NCI-H2107 treated with DMSO at 0.1 percent for 48 hours (cell line): ENCODE results near the gene SF3B3.
A peak's percentile ranks its signal among the peaks of the same experiment; 100 is the strongest.
"Not testable (repeated sequence)": the region's sequence is repeated elsewhere in the genome, so short reads cannot be mapped to it uniquely, and the experiment has no call there.

Source experiments
- DNase-seq: peaks from one replicate; lab custom pipeline; 2025; ENCODE audit not compliant: unreplicated experiment; lab: John Stamatoyannopoulos, UW

Gene SF3B3

DNA sequence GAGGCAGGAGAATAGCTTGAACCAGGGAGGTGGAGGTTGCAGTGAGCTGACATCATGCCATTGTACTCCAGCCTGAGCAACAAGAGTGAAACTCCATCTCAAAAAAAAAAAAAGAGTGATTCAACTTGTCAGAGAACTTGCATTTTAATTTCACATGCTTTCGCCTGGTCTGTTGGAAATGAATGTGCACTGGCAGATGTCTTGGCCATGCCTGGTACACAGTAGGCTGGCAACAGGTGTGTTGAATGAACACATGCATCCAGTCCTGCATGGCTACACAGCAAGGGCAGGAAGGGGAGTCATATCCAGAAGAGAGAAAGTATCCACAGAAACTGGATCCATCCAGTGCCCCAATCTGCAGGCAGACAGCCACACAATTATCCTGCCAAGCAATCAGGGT is 11.8 kb upstream of the SF3B3 start:
- DNase-seq: no peak

DNA sequence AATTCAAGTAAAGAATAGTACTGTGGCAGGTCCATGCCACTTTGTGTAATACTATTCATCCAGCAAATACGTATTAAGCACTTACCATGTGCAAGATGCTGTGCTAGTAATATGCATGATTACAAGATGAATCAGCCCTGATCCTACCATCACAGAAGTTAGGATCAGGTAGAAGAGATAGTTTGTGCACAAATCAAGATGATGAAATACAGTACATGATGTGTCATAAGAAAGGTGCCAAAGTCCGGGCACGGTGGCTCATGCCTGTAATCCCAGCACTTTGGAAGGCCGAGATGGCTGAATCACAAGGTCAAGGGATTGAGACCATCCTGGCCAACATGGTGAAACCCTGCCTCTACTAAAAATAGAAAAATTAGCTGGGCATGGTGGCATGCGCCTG is 11.2 kb upstream of the SF3B3 start:
- no peak for DNase-seq

DNA sequence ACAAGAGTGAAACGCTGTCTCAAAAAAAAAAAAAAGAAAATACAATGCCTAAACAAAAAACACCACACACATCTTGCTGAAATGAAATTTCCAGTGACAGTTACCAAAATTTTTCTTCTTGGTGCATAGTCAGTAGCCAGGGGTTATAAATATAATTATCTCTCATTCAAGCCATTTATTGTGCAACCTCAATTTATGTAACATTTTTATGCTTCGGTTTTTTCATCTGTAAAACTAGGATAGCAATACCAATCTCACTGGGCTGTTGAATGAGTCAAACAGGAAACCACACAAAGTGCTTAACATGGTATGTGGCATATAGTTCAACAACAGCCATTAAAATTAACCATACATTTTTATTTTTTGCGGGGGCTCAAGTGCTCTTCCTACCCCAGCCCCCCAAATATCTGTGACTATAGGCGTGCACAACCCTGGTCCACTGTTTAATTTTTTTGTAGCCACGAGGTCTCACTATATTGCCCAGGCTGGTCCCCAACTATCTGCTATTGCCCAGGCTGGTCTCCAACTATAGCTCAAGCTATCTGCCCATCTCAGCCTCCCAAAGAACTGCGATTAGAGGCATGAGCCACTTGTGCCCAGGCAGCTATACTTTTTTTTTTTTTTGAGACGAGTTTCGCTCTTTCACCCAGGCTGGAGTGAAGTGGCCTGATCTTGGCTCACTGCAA is 2.9 kb upstream of the SF3B3 start:
- DNase-seq: no peak

DNA sequence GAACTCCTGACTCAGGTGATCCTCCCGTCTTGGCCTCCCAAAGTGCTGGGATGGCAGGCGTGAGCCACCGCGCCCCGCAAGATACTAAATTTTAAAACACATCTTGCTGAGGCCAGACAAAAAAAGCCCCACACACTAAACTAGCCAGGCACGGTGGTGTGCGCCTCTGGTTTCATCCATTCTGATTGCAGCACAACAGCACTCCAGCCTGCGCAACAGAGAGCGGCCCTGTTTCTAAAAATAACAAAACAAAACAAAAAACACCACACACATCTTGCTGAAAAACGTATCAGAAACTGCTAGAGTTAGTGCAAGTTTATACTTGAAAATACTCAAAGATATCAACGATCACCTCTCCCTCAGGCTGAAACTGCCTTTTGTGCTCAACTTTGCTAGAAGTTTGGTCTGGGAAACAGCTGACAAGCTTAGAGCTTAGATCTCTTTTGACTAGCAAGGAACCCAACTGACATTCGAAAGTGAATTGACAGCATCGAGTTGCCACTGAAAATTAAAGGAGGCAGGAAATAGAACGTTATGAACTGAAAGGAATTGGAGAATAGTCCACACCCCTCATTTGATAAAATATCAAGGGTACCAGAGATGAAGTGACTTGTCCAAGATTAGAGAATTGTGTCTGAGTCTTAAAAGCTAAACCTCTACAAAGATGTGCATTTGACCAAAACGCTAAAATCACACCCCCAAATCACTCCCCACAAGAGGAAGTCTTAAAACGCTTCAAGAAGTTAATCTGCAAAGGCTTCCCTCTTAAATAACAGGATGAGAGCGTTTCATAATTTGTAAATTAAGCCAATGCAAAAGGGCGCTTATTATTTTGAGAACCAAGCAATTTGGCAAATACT is 1.2 kb upstream of the SF3B3 start:
- DNase-seq: no peak

DNA sequence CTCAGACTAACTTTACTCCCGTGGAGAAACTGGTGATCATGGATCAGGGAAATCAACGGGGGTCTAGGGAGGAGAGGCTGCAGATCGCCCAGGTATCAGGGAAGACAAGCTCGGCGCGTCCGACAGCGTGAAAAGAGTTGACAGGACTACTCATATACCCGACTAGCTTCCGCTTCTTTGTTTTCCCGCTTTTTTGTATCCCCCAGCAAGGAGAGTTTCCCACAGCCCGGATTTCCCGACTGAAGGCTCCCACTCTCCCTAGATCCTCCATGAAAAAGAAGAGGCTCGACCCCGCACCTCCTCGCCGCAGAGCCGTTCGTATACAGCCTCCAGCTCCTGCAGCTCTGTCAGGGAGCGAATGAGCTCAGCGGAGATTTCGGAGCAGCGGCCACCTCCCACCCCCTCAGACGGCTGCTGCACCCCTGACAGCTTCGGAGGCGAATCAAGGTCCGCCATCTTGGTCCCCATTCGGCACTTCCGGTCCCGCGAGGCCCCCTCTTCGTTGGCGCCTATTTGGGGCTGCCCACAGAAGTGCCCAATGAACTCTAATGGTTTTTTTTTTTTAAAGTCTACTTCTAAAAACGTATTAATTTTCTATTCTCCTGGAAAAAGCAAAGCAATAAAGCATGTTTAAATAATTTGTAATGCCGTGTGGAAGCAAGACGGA is 407 bp upstream of the SF3B3 start, which contains the start of gene COG4:
Gene COG4 (minus strand): TSS at position 479 of the 667 bp plus-strand sequence. CDS start 11 bp downstream, at position 468.
- peak; percentile 90 for DNase-seq

DNA sequence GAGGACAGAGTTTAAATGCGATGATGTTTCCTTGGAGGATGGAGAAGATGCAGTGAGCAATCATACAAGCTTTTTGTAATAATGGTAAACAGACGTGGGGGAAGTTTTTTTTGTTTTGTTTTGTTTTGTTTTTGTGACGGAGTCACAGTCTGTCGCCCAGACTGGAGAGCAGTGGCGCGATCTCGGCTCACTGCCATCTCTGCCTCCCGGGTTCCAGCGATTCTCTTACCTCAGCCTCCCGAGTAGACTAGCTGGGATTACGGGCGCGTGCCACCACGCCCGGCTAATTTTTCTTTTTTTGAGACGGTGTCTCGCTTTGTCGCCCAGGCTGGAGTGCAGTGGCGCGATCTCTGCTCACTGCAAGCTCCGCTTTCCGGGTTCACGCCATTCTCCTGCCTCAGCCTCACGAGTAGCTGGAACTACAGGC is 796 bp downstream of the SF3B3 start:
- not testable (repeated sequence) for DNase-seq

DNA sequence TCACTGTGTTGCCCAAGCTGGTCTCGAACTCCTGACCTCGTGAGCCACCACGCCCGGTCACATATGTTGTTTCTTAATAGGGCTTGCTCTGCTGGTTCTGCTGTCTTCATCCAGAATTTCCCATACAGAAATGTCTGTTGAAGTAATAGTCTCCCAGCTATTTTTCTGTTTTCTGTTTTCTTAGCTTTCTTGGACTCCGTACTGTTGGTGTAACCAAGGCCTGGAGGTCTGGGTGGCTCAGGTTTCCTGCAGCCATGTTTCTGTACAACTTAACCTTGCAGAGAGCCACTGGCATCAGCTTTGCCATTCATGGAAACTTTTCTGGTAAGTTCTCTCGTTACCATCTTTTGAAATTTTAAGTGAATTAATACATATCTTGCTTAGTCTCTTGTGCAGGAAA is 2.8 kb downstream of the SF3B3 start:
- DNase-seq: no peak

DNA sequence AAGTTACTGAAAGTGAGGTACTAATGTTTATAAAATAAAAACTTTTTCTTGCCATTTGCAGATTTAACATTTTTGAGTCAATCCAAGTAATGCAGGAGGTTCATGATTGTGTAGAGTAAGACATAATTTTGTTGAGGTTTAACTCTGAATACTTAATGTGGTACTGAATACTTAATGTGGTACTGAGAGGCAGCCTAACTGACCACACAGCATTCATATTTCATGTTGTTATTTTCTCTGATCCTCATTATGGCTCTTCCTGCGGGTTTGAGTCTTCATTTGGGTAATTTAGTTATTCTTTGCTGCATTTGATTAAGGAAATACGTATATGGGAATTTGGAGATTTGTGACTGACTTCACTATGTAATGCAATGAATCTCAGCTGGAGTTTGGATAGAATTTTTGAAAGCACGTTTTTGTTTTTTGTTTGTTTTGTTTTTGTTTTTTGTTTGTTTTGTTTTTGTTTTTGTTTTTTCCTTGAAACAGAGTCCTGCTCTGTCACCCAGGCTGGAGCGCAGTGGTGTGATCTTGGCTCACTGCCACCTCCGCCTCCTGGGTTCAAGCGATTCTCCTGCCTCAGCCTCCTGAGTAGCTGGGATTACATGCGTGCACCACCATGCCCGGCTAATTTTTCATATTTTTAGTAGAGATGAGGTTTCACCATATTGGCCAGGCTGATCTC is 3.8 kb downstream of the SF3B3 start:
- DNase-seq: no peak

DNA sequence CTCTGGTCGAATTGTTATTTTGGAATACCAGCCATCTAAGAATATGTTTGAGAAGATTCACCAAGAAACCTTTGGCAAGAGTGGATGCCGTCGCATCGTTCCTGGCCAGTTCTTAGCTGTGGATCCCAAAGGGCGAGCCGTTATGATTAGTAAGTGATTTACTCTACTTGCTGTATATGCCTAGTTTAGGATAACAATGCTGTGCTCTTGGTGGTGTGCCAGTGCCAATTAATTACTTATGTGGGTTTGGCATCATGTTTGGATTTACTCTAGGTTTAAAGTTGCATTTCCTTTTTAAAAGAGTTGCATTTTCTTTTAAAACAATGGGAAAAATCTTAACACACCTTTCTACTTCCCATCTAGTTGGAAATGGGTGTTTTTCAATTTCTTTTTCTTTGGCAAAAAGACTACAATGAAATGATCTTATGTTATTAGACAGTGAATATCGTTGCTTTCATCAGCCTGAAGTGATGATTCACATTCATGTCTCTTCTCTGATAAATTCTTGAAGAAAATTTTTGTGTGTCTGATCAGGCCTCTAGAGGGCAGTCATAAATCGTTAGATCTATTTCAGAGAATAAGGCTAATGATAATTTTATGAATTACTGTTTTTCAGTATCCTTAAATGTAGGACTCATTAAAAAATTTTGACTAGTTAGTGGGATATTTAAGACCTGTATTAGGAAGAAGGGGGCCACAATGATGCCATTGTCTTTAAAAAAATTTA is 5.6 kb downstream of the SF3B3 start:
- no peak for DNase-seq

DNA sequence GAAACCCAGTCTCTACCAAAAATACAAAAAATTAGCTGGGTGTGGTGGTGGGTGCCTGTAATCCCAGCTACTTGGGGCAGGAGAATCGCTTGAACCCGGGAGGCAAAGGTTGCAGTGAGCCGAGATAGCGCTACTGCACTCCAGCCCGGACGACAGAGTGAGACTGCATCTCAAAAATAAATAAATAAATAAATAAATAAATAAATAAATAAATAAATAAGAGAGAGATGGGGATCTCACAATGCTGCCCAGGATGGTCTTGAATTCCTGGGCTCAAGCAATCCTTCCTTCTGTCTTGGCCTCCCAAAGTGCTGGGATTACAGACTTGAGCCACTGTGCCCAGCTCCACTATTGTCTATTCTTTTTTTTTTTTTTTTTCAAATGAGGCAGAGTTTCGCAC is 6.3 kb downstream of the SF3B3 start:
- not testable (repeated sequence) for DNase-seq

DNA sequence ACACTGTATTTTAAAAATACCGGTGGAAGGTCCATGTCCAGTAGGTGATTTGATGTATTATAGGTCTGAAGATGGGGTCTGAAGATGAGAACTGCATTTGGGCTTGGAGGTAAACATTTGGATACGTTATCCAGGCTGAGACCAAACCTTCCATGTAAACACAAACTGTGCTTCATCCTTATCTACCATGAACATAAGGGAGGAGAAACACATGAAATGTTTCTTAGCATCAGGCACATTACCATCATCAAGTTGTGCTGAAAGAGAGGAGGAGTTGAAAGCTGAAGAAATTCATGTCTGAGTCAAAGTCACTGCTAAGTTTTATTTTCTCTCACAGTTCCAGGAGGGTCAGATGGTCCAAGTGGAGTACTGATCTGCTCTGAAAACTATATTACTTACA is 11.4 kb downstream of the SF3B3 start:
- DNase-seq: no peak

DNA sequence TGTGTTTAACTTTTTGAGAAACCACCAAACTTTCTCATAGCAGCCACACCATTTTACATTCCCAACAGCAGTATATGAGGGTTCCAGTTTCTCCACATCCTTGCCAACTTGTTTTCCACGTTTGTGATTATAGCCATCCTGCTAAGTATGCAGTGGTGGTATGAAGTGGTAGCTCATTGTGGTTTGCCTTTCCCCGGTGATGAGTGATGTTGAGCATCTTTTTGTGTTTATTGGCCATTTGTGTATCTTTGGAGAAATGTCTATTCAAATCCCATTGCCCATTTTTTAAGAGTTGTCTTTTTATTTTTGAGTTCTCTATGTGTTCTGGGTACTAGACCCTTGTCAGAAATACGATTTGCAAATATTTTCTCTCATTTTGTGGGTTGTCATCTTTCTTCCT is 17.4 kb downstream of the SF3B3 start:
- DNase-seq: no peak

DNA sequence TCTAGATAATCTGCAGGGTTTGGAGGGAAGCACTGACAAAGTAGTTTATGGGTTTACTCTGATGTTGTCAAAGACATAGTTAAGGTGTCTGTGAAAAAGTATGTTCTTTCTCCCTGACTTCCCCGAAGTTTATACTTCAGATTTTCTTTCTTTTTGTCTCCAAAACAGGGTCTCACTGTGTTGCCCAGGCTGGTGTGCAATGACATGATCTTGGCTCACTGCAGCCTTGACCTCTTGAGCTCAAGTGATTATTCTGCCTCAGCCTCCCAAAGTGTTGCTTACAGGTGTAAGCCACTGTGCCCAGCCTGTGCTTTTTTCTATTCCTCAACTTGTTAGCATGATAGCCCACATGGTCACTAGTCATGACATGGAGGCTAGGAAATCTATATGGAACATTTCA is 20.9 kb downstream of the SF3B3 start:
- no peak for DNase-seq

DNA sequence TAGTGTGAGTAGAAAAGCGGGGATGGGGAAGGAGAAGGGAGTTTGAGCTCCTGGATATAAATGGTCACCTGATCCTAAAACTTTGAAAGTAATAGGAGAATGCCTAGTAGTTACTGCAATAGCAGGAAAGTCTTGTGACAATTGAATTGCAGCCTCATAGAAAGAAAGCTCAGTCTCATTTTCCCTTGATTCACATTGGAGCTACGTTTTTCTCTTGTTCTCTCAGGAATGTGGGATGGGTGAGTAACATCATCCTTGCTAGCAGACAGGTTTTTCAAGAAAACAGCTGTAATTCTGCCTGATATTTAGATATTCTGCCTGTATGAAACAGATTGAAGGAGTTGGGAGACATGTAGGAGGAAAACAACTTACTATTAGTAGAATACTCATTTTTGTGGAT is 25.3 kb downstream of the SF3B3 start:
- DNase-seq: no peak

DNA sequence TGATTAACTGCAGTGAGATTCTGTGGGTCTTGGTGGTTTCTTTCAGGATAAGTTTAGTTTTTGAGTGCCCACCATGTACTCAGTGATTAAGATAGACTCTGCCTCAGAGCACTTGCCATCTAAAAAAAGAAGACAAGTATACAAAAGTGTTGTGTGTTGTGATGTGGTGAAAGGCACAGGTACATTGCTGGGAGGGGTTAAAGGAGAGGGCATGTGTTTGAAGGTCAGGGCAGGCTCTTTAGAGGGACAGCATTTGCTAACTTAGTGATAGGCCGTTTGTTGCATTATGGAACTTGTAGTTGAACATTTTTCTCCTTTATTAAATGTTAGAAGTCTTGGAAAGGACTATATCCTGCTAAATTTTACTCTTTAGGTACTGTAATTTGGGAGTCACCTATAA is 26.5 kb downstream of the SF3B3 start:
- DNase-seq: no peak

DNA sequence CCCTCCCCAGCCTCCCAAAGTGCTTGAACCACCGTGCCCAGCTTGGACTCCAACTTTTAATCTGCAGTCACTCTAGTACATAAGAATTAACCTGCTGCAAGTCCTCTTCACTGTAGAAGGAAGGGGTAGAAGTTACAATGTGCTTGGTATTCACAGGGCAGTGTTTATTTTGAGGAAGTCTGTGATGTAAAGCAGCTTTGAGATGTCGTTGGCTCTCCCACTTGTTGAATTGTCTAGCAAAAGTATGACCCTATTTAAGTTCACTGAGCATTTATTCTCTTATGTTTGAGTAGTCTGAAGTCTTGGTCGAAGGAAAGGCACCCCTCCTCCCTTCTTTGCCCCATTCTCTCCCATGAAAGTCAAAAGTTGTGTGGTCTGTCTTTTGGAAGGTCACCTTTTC is 28.2 kb downstream of the SF3B3 start:
- no peak for DNase-seq

DNA sequence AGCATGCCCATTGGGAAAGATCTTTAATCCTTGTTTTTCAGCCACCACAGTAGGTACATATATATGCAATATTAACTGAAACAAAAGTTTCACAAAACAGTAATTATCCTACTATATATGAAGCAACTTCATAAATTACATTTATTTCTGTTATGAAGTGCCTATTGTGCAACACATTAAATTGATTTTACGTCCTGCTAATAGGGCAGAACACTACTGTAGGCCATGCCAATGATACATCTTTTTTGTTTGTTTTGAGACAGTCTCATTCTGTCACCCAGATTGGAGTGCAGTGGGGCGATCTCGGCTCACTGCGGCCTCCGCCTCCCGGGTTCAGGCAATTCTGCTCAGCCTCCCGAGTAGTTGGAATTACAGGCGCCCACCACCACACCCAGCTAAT is 29.1 kb downstream of the SF3B3 start:
- DNase-seq: no peak

DNA sequence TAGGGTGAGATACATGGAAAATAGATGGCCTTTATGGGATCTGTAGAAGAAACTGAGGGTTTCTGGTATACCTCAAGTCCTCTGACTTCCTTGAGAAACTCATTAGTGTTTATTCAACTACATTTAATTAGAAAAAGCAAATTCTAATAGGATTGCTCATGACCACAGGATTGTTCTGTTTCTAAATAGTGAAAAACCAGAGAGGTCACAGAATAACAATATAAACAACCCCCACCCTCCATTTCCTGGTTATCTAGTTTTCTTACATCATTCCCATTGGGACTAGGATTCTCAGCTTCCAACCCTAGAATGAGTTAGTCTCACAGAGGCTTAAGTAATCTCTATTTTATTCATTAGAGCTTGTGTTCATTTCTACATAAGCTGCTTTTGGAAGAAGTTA is 30.0 kb downstream of the SF3B3 start:
- DNase-seq: no peak

DNA sequence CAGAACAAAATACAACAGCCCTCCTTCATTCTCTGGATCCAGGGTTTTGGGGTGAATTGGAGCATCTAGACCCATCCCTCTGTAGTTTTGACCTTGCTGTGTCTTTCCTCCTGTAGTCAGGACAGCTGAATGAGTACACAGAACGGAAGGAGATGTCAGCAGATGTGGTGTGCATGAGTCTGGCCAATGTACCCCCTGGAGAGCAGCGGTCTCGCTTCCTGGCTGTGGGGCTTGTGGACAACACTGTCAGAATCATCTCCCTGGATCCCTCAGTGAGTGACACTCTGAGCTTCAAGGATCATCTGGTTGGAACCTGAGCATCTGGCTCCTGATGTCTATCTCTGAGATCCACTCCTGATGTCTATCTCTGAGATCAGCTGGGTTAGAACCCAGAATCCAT is 32.4 kb downstream of the SF3B3 start:
- DNase-seq: no peak

DNA sequence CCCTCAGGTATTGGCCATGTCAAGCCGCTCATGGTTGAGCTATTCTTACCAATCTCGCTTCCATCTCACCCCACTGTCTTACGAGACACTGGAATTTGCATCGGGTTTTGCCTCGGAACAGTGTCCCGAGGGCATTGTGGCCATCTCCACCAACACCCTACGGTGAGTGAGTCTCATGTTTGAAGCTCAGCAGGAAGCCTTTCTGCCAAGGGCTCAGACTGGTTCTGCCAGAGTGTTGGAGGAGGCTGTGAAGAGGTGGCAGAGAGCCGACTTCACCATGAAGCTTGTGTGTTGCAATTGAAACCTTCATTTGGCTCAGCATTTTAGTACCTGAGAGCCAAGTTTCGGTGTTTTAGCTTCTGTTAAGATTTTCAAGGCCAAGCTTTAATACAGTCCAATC is 38.0 kb downstream of the SF3B3 start:
- peak; percentile 18 for DNase-seq

DNA sequence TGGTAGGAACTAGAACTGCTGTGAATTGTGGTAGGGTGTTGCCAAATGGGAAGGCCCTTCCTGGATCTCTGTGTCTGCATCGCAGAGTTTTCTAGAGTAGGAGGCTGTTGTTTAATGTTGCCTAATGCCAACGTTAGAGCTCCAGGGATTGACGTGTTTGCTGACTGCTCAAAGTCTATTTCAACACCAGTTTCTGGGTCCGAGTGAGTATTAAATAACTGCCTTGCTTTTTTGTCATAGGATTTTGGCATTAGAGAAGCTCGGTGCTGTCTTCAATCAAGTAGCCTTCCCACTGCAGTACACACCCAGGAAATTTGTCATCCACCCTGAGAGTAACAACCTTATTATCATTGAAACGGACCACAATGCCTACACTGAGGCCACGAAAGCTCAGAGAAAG is 40.0 kb downstream of the SF3B3 start:
- DNase-seq: no peak
